ENCODE data around the gene TACR1. TPM values are rescaled to one million over a fixed set of nuclear protein-coding genes. Genes with fewer than 3 reads are reported as not detected.

TACR1 gene
- total RNA-seq, 1 experiment from 2014 or later, result not detected

DNA sequence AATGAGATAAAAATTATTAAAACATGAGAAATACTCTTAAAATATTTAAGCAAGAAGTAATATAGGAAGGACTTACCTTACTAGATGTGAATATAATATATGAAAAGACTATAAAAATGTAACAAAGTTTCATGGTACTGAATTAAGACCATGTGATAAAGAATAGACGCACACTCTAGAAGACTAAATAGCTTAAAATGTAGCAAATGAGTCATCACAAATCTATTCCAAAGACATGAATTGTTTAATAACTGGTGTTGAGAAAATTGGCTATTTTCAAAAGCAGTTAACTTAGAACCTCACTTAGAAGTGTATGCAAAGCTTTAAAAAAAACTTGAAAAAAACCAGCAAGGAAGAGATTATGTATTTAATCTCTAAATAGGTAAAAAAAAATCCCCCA is 176.8 kb downstream of the TACR1 start:
- CTCF ChIA-PET, result no interaction called here
- Mint-ChIP-seq H3K9me3 (ENCODE audit: low read depth, unreplicated experiment) (no peaks in the 10 kb centered on the region), H3K27ac (ENCODE audit: unreplicated experiment) (no peak overlapping the region), H3K4me1 (ENCODE audit: low read depth, unreplicated experiment) (no peaks in the 10 kb centered on the region), H3K36me3 (ENCODE audit: insufficient read depth, unreplicated experiment) (no peaks in the 10 kb centered on the region), H3K27me3 (ENCODE audit: unreplicated experiment) (no peaks in the 10 kb centered on the region), H3K4me3 (ENCODE audit: low read depth, unreplicated experiment) (no peak overlapping the region)
- intact Hi-C loops (cut with micrococcal nuclease; ENCODE audit: unreplicated experiment), result no loop called here
- TF ChIP-seq, protein P1, sequence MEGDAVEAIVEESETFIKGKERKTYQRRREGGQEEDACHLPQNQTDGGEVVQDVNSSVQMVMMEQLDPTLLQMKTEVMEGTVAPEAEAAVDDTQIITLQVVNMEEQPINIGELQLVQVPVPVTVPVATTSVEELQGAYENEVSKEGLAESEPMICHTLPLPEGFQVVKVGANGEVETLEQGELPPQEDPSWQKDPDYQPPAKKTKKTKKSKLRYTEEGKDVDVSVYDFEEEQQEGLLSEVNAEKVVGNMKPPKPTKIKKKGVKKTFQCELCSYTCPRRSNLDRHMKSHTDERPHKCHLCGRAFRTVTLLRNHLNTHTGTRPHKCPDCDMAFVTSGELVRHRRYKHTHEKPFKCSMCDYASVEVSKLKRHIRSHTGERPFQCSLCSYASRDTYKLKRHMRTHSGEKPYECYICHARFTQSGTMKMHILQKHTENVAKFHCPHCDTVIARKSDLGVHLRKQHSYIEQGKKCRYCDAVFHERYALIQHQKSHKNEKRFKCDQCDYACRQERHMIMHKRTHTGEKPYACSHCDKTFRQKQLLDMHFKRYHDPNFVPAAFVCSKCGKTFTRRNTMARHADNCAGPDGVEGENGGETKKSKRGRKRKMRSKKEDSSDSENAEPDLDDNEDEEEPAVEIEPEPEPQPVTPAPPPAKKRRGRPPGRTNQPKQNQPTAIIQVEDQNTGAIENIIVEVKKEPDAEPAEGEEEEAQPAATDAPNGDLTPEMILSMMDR (IDR thresholded peaks at IDR 0.05; ENCODE audit: unreplicated experiment), result no peak
- DNase-seq, result no peak
- no TSS peak for BruUV-seq (replicated peaks)

DNA sequence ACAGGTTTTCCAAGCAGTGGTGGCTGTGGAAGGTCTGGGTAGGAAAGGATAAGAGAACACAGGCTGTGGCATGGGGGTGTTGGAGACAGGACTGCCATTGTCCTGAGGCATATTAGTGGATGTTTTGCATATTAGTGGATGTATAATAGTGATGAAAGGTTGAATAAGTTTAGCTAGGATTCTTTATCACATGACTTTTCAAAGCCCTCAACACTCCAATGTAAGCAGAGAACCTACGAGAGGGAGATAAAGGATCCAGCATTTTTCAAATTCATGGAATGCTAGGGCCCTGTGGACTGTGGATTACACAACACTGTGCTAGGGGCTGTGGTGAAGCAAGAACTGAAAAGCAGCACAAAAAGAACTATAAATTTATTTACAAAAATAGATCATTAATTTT is 177.6 kb downstream of the TACR1 start:
- no peak for DNase-seq
- Mint-ChIP-seq H3K36me3 (ENCODE audit: insufficient read depth, unreplicated experiment) (no peaks in the 10 kb centered on the region), H3K27ac (ENCODE audit: unreplicated experiment) (no peak overlapping the region), H3K27me3 (ENCODE audit: unreplicated experiment) (no peaks in the 10 kb centered on the region), H3K9me3 (ENCODE audit: low read depth, unreplicated experiment) (no peaks in the 10 kb centered on the region), H3K4me1 (ENCODE audit: low read depth, unreplicated experiment) (no peaks in the 10 kb centered on the region), H3K4me3 (ENCODE audit: low read depth, unreplicated experiment) (no peak overlapping the region)
- intact Hi-C loops (cut with micrococcal nuclease; ENCODE audit: unreplicated experiment), result no loop called here
- no TSS peak for BruUV-seq (replicated peaks)
- CTCF ChIA-PET, result no interaction called here
- TF ChIP-seq, protein P1 (IDR thresholded peaks at IDR 0.05; ENCODE audit: unreplicated experiment), result no peak

DNA sequence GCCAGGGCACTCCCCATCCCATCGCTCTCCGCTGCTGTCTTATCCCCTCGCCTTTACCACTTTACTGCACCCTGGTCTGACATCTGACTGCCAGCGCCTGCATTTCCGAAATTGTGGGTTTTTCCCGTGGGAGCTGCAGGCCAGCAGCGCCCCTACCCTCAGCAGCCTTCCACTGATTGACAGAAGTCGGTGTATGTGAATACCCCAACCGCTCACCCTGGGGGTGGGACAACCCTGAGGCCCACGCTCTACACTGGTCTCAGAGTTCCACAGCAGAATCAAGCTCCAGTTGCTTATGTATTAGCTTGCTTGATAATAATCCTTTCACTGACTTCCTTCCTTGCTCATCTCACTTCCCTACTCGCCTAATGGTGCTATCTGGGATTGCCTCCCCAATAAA is 178.8 kb downstream of the TACR1 start:
- DNase-seq, result no peak
- Mint-ChIP-seq H3K4me3 (ENCODE audit: low read depth, unreplicated experiment) (no peak overlapping the region), H3K36me3 (ENCODE audit: insufficient read depth, unreplicated experiment) (no peaks in the 10 kb centered on the region), H3K9me3 (ENCODE audit: low read depth, unreplicated experiment) (no peaks in the 10 kb centered on the region), H3K27me3 (ENCODE audit: unreplicated experiment) (no peaks in the 10 kb centered on the region), H3K27ac (ENCODE audit: unreplicated experiment) (no peak overlapping the region), H3K4me1 (ENCODE audit: low read depth, unreplicated experiment) (no peaks in the 10 kb centered on the region)
- CTCF ChIA-PET, result no interaction called here
- no TSS peak for BruUV-seq (replicated peaks)
- intact Hi-C loops (cut with micrococcal nuclease; ENCODE audit: unreplicated experiment), result no loop called here
- TF ChIP-seq, protein P1 (IDR thresholded peaks at IDR 0.05; ENCODE audit: unreplicated experiment), result no peak

DNA sequence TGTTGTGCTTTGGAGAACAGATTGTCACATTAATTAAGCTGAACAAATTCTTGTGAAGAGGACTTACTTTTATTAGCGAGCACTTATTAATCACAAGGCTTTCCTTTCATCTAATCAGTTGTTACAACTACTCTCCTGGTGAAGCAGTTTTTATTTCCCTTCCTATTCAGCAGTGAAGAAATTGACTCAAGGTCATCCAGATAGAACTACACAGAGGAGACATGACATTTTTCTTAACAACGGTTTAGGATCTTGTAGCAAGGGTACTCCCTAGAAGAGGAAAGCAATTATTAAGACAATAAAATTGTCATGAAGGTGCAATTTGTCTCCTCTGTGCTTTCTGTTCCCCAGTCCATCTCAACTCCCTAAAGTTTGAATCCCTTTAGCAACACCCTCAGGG is 179.5 kb downstream of the TACR1 start:
- Mint-ChIP-seq H3K36me3 (ENCODE audit: insufficient read depth, unreplicated experiment) (no peaks in the 10 kb centered on the region), H3K4me1 (ENCODE audit: low read depth, unreplicated experiment) (no peaks in the 10 kb centered on the region), H3K4me3 (ENCODE audit: low read depth, unreplicated experiment) (no peak overlapping the region), H3K27ac (ENCODE audit: unreplicated experiment) (no peak overlapping the region), H3K9me3 (ENCODE audit: low read depth, unreplicated experiment) (no peaks in the 10 kb centered on the region), H3K27me3 (ENCODE audit: unreplicated experiment) (no peaks in the 10 kb centered on the region)
- CTCF ChIA-PET, result no interaction called here
- TF ChIP-seq, protein P1 (IDR thresholded peaks at IDR 0.05; ENCODE audit: unreplicated experiment), result no peak
- DNase-seq, result no peak
- intact Hi-C loops (cut with micrococcal nuclease; ENCODE audit: unreplicated experiment), result no loop called here
- BruUV-seq (replicated peaks), result no TSS peak

DNA sequence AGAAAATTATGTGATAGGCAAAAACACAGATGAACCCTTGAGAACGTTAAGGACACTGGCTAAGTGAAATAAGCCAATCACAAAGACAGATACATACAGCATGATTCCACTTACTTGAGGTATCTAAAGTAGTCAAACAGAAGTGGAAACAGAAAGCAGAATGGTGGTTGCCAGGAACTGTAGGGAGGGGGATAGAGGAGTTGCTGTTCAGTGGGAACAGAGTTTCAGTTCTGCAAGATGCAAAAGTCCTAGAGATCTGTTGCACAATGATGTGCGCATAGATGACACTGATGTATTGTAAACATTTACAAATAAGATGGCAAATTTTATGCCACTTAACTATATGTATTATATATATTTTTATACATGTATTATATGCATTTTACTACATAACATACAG is 181.2 kb downstream of the TACR1 start:
- no peaks in the 10 kb centered on the region for H3K9me3 Mint-ChIP-seq (ENCODE audit: low read depth, unreplicated experiment)
- no peak overlapping the region for H3K4me3 Mint-ChIP-seq (ENCODE audit: low read depth, unreplicated experiment)
- H3K27me3 Mint-ChIP-seq (ENCODE audit: unreplicated experiment), result no peaks in the 10 kb centered on the region
- DNase-seq, result no peak
- CTCF ChIA-PET, result no interaction called here
- BruUV-seq (replicated peaks), result no TSS peak
- intact Hi-C loops (cut with micrococcal nuclease; ENCODE audit: unreplicated experiment), result no loop called here
- H3K27ac Mint-ChIP-seq (ENCODE audit: unreplicated experiment), result no peak overlapping the region
- TF ChIP-seq, protein P1 (IDR thresholded peaks at IDR 0.05; ENCODE audit: unreplicated experiment), result no peak
- no peaks in the 10 kb centered on the region for H3K4me1 Mint-ChIP-seq (ENCODE audit: low read depth, unreplicated experiment)
- H3K36me3 Mint-ChIP-seq (ENCODE audit: insufficient read depth, unreplicated experiment), result no peaks in the 10 kb centered on the region
